Adrenal gland (tissue), 12 donors: Measurements from ENCODE around the gene RPL27. TPM values are rescaled to one million over a fixed set of nuclear protein-coding genes. Genes with fewer than 3 reads are reported as not detected.
A peak's percentile ranks its signal among the peaks of the same experiment; 100 is the strongest.
"Not testable (repeated sequence)": the region's sequence is repeated elsewhere in the genome, so short reads cannot be mapped to it uniquely, and the experiment has no call there.

Experiments used
- DNase-seq, 7 donors: peaks; one replicate each; pipeline ENCODE4 v3.0.0-alpha.2; 2019 to 2020
- H3K27ac ChIP-seq, 5 donors: fragments of 200-600 bp; sonication (generic) in 4 of 5; 1 replicate in 3 of 5; 2 replicates in 2 of 5; pipeline versions ENCODE4 v1.5.1 to v1.8.0; 2016 to 2020; ENCODE audit warnings: mild to moderate bottlenecking in 1 of 5
- H3K27me3 ChIP-seq: fragments of 200-600 bp; 2 replicates; pipeline ENCODE4 v1.8.0; 2021
- H3K36me3 ChIP-seq, 2 donors: fragments of 200-600 bp; replicated peaks in 1 of 2; 1 replicate in 1 of 2; 2 replicates in 1 of 2; pipeline versions ENCODE4 v1.5.1 to v1.8.0; 2018 to 2022
- H3K4me1 ChIP-seq, 2 donors: fragments of 200-600 bp; replicated peaks in 1 of 2; 1 replicate in 1 of 2; 2 replicates in 1 of 2; pipeline versions ENCODE4 v1.5.1 to v1.8.0; 2018 to 2021
- H3K4me3 ChIP-seq, 4 donors: fragments of 200-600 bp; sonication (generic) in 3 of 4; one replicate each; pipeline ENCODE4 v1.5.1; 2016 to 2018
- H3K9me3 ChIP-seq, 3 donors: fragments of 200-600 bp; sonication (generic) in 1 of 3; replicated peaks in 1 of 3; 1 replicate in 2 of 3; 2 replicates in 1 of 3; pipeline versions ENCODE4 v1.5.1 to v1.8.0; 2016 to 2021
- POLR2A ChIP-seq, 2 donors: fragments of 450-650 bp; IDR thresholded peaks; one replicate each; pipeline ENCODE4 v1.6.1; 2017; ENCODE audit warnings: antibody characterized with exemption in 2 of 2, mild to moderate bottlenecking in 2 of 2, moderate library complexity in 1 of 2
- WGBS, 4 donors: extraction: QIAGEN DNeasy Blood & Tissue Kit in 2 of 4; methylation state at CpG; one replicate each; pipeline versions ENCODE4 v1.1.5 to v1.1.7; 2013 to 2017; 5-methylcytosine and 5-hydroxymethylcytosine counted together
- intact Hi-C, 2 donors: fragments of 100-400 bp; cut with DNase I; formaldehyde crosslinking; loops; one replicate each; pipeline versions ENCODE4 v1.14.1 to v1.15.0; 2022 to 2023
- polyA plus RNA-seq, 3 donors: library from polyadenylated mRNA; stranded (reverse); fragments of 200-250 nt in 2 of 3; fragments of 350-450 nt in 1 of 3; fragmentation: Illumina TruSeq in 1 of 3; extraction: RNeasy Lipid Tissue Mini Kit (QIAGEN cat#74804) in 1 of 3; gene quantifications; one replicate each; pipeline ENCODE4 v1.2.3, GENCODE V29; 2013 to 2014
- total RNA-seq, 9 donors: library from RNA; depleted of rRNA in 4 of 9; stranded (reverse); fragments of >200 nt in 4 of 9; fragments of 120-200 nt in 1 of 9; fragmentation: NEBNext Ultra II Directional in 1 of 9; extraction: Animal tissue kit (Norgen Biotek cat#: 25700) in 1 of 9; gene quantifications; one replicate each; pipeline versions ENCODE4 v1.1.0 to v1.2.4, GENCODE V29; 2013 to 2023
- TF ChIP-seq, protein P1 (sequence below), 6 experiments: fragments of 450-650 bp in 4 of 6; fragments of 200-600 bp in 2 of 6; sonication (generic) in 1 of 6; IDR thresholded peaks; 1 replicate in 5 of 6; 2 replicates in 1 of 6; pipeline versions ENCODE4 v1.5.1 to v1.8.0; 2016 to 2021; ENCODE audit warnings: antibody characterized with exemption in 6 of 6, mild to moderate bottlenecking in 2 of 6, moderate library complexity in 1 of 6
- donor health status: healthy with polysubstance abuse.
- donor health status: Bipolar disorder and iron deficiency.
- donor health status: DM: yes; HTN: yes; CAD: no.
- donor health status: DM: no; HTN: no; CAD: no.
- donor health status: DM: no; HTN: no; CAD: no.
- donor health status: DM: yes; HTN: yes; CAD: no.

The RPL27 gene
- total and polyA plus RNA-seq, 12 donors = 356 to 2,291 (median 1,072) TPM

- Histone ChIP-seq H3K27ac (peak overlapping the region in 4 of 5 donors; percentile 30 to 97 (median 82)), H3K4me1 (peaks cover 12 to 26% of the 10 kb centered on the region in 2 donors), H3K27me3 (no peaks in the 10 kb centered on the region), H3K4me3 (peak overlapping the region in 1 of 4 donors; percentile 23), H3K9me3 (no peaks in the 10 kb centered on the region), H3K36me3 (peaks cover 0 to 38% of the 10 kb centered on the region in 2 donors)
- TF ChIP-seq POLR2A (IDR thresholded peaks at IDR 0.05) = no peak
- TF ChIP-seq, protein P1, sequence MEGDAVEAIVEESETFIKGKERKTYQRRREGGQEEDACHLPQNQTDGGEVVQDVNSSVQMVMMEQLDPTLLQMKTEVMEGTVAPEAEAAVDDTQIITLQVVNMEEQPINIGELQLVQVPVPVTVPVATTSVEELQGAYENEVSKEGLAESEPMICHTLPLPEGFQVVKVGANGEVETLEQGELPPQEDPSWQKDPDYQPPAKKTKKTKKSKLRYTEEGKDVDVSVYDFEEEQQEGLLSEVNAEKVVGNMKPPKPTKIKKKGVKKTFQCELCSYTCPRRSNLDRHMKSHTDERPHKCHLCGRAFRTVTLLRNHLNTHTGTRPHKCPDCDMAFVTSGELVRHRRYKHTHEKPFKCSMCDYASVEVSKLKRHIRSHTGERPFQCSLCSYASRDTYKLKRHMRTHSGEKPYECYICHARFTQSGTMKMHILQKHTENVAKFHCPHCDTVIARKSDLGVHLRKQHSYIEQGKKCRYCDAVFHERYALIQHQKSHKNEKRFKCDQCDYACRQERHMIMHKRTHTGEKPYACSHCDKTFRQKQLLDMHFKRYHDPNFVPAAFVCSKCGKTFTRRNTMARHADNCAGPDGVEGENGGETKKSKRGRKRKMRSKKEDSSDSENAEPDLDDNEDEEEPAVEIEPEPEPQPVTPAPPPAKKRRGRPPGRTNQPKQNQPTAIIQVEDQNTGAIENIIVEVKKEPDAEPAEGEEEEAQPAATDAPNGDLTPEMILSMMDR (IDR thresholded peaks at IDR 0.05) = no peak
- intact Hi-C loops = loop anchor here in 1 of 2 donors (2.0 to 10.0 kb wide), 2 partner anchors 29 to 153 kb away; partner anchors contain the start of gene AOC2
- no peak for DNase-seq
- 18 to 32% (median 23%) methylated on average over 5 of the region's 5 CpGs for WGBS, 4 donors
Measured at GRCh38 chr17:42997390-42997983, 732 bp upstream of the RPL27 start.

DNA sequence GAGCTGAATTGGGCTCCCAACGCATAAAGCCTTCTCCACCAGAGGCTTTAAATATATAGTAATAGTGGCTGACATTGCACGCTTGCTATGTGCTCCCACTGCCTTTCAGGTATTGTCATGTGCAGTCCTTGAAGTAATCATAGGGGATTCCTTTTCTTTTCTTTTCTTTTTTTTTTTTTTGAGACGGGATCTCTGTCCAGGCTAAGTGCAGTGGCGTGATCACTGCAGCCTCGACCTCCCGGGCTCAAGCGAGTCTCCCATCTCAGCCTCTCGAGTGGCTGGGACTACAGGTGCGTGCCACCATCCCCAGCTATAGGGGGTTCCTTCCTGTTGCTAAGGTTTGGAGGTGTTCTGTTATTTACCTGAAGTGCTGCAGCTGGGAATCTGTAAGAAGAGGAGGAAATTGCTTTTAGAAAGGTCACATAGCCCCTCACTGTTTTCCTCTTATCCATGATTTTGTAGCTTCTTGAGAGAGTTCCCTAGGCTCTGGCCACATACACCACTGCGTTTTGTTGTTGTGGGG is 845 bp downstream of the RPL27 start:
- 7 to 13% (median 9%) methylated on average over 10 of the region's 10 CpGs for WGBS, 4 donors
- peak overlapping the region; percentile 34 to 87 (median 70) for H3K4me3 ChIP-seq
- TF ChIP-seq, protein P1 (IDR thresholded peaks at IDR 0.05) = no peak
- no peak for TF ChIP-seq POLR2A (IDR thresholded peaks at IDR 0.05)
- peak overlapping the region; percentile 51 to 97 (median 93) for H3K27ac ChIP-seq
- DNase-seq = no peak
- no peaks in the 10 kb centered on the region for H3K9me3 ChIP-seq
- peaks cover 0 to 40% of the 10 kb centered on the region in 2 donors for H3K36me3 ChIP-seq
- intact Hi-C loops = loop anchor here in 1 of 2 donors (10.0 kb wide), 1 partner anchor 154 kb away; the partner anchor contains the start of gene AOC2
- H3K27me3 ChIP-seq = no peaks in the 10 kb centered on the region
- H3K4me1 ChIP-seq = peaks cover 12 to 26% of the 10 kb centered on the region in 2 donors

GRCh38 chr17:43000894-43001293 is 2.7 kb downstream of the RPL27 start:
- H3K4me3 ChIP-seq, intact Hi-C loops, H3K27me3 ChIP-seq, H3K9me3 ChIP-seq, DNase-seq: not testable (repeated sequence)
- H3K27ac ChIP-seq = peak overlapping the region in 1 of 5 donors; percentile 20
- H3K4me1 ChIP-seq = peaks cover 12 to 26% of the 10 kb centered on the region in 2 donors
- H3K36me3 ChIP-seq = peaks cover 0 to 40% of the 10 kb centered on the region in 2 donors
- 89 to 90% (median 90%) methylated on average over 13 of the region's 13 CpGs for WGBS, 4 donors

- peaks cover 0 to 40% of the 10 kb centered on the region in 2 donors for H3K36me3 ChIP-seq
- H3K27ac ChIP-seq = peak overlapping the region in 2 of 5 donors; percentile 28 to 54
- intact Hi-C loops = no loop called here
- 69 to 79% (median 75%) methylated on average over 4 to 5 of the region's 5 CpGs for WGBS, 4 donors
- TF ChIP-seq, protein P1 (IDR thresholded peaks at IDR 0.05) = no peak
- no peak for TF ChIP-seq POLR2A (IDR thresholded peaks at IDR 0.05)
- no peaks in the 10 kb centered on the region for H3K27me3 ChIP-seq
- peaks cover 15 to 30% of the 10 kb centered on the region in 2 donors for H3K4me1 ChIP-seq
- H3K4me3 ChIP-seq = no peak overlapping the region
- H3K9me3 ChIP-seq = no peaks in the 10 kb centered on the region
- DNase-seq = peak in 5 of 7 donors; percentile 59 to 81 (median 78)
Measured at GRCh38 chr17:43003542-43004172, 5.4 kb downstream of the RPL27 start.
